ENCODE results near the gene ATXN7L1. TPM values are rescaled to one million over a fixed set of nuclear protein-coding genes. Genes with fewer than 3 reads are reported as not detected.

Gene ATXN7L1
- total and polyA plus RNA-seq, 7 donors = 5.4 to 20.5 (median 12.8) TPM

DNA sequence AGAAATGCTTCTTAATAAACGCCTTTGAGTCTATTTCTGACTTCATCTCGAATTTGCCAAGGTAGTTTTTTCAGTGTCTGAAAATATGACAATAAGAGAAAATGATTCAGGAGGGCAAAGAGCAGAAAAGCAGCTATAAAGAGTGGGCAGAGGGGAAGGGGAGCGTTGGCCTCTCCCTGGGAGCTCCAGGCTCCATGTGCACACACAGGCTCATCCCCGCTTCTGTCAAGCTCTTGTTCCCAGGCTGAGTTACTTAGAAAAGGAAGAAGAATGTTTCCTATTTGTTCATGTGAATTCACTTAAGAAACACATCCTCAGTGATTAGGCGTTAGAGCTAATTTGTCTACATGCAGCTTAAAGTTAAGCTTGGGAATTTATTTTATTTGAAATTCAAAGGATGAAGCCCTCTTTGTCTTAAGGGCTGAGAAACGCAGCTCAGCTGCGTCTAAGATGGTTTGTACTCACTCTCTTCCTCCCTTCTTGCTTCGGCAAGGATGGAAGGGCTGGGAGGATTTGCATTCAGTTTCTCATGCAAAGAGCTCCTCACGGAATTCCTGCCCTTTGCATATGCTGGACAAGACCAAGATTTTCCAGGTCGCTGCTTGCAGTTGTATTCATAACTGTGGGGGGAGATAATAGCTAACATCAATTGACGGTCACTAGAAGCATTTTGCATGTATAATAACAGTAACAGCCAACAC lies 29.0 kb upstream of the ATXN7L1 start:
- TF ChIP-seq POLR2AphosphoS5 (IDR thresholded peaks at IDR 0.05) (no peak), EP300 (IDR thresholded peaks at IDR 0.05) (no peak), POLR2A (IDR thresholded peaks at IDR 0.05) (no peak)
- TF ChIP-seq, protein P1, sequence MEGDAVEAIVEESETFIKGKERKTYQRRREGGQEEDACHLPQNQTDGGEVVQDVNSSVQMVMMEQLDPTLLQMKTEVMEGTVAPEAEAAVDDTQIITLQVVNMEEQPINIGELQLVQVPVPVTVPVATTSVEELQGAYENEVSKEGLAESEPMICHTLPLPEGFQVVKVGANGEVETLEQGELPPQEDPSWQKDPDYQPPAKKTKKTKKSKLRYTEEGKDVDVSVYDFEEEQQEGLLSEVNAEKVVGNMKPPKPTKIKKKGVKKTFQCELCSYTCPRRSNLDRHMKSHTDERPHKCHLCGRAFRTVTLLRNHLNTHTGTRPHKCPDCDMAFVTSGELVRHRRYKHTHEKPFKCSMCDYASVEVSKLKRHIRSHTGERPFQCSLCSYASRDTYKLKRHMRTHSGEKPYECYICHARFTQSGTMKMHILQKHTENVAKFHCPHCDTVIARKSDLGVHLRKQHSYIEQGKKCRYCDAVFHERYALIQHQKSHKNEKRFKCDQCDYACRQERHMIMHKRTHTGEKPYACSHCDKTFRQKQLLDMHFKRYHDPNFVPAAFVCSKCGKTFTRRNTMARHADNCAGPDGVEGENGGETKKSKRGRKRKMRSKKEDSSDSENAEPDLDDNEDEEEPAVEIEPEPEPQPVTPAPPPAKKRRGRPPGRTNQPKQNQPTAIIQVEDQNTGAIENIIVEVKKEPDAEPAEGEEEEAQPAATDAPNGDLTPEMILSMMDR (IDR thresholded peaks at IDR 0.05) = no peak
- peaks cover 0 to 28% (median 21%) of the 10 kb centered on the region in 4 donors for H3K4me1 ChIP-seq
- intact Hi-C loops (cut with DNase I) = no loop called here
- H3K27me3 ChIP-seq = no peaks in the 10 kb centered on the region
- WGBS, 2 donors = 80 to 84% methylated on average over 11 of the region's 11 CpGs
- peaks cover 0 to 4% (median 0%) of the 10 kb centered on the region in 4 donors for H3K36me3 ChIP-seq
- H3K9me3 ChIP-seq = no peaks in the 10 kb centered on the region
- H3K27ac ChIP-seq = no peak overlapping the region
- no peak for DNase-seq
- H3K4me3 ChIP-seq = no peak overlapping the region

DNA sequence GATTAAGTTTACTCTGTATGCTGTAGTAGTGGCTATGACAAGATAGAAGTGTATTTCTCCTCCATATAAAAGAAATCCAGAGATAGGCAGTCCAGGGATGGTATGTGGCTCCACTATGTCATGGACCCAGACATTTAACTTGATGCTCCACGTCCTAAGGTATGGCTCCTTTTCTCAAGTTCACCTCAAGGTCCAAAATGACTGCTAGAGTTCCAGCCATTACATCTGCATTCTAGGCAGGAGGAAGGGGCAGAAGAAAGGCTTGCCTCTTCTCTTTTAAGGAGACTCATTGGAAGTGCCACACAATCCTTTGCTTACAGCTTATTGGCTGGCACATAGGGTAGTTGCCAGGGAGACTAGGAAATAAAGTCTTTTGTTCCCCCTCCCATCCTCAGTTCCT lies 27.7 kb upstream of the ATXN7L1 start:
- Histone ChIP-seq H3K27me3 (no peaks in the 10 kb centered on the region), H3K27ac (no peak overlapping the region), H3K9me3 (no peaks in the 10 kb centered on the region), H3K4me3 (no peak overlapping the region), H3K4me1 (peaks cover 0 to 28% (median 21%) of the 10 kb centered on the region in 4 donors), H3K36me3 (no peaks in the 10 kb centered on the region)
- DNase-seq = no peak
- intact Hi-C loops (cut with DNase I) = no loop called here
- 95 to 96% methylated on average over 1 of the region's 1 CpG for WGBS, 2 donors
- no peak for TF ChIP-seq EP300 (IDR thresholded peaks at IDR 0.05)
- TF ChIP-seq, protein P1 (IDR thresholded peaks at IDR 0.05) = no peak
- no peak for TF ChIP-seq POLR2A (IDR thresholded peaks at IDR 0.05)
- no peak for TF ChIP-seq POLR2AphosphoS5 (IDR thresholded peaks at IDR 0.05)

DNA sequence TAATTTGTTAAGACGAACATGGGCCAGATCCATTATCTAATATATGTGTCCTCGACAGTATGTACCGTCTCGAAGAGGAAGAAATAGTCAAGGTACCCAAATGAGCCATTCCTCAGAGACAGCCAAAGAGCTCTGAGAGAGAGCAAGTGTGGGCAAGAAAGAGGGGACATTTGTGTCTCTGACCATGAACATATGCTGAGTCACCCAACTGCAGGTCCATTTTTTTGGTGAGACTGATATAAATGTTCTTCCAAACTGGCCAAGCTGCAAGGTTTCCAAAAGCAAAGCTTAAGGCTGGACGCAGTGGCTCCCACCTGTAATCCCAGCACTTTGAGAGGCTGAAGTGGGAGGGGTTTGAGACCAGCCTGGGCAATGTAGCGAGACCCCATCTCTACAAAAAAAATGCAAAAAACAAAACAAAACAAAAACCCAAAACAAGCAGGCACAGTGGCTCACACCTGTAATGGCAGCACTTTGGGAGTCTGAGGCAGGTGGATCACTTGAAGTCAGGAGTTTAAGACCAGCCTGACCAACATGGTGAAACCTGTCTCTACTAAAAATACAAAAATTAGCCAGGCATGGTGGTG lies 26.0 kb upstream of the ATXN7L1 start:
- Histone ChIP-seq H3K4me1 (peaks cover 0 to 27% (median 19%) of the 10 kb centered on the region in 4 donors), H3K9me3 (no peaks in the 10 kb centered on the region), H3K36me3 (no peaks in the 10 kb centered on the region), H3K4me3 (no peak overlapping the region), H3K27ac (no peak overlapping the region), H3K27me3 (no peaks in the 10 kb centered on the region)
- intact Hi-C loops (cut with DNase I) = no loop called here
- WGBS, 2 donors = 97 to 98% methylated on average over 6 of the region's 6 CpGs
- DNase-seq = no peak
- TF ChIP-seq, protein P1 (IDR thresholded peaks at IDR 0.05) = no peak
- TF ChIP-seq EP300 (IDR thresholded peaks at IDR 0.05) (no peak), POLR2AphosphoS5 (IDR thresholded peaks at IDR 0.05) (no peak), POLR2A (IDR thresholded peaks at IDR 0.05) (no peak)

DNA sequence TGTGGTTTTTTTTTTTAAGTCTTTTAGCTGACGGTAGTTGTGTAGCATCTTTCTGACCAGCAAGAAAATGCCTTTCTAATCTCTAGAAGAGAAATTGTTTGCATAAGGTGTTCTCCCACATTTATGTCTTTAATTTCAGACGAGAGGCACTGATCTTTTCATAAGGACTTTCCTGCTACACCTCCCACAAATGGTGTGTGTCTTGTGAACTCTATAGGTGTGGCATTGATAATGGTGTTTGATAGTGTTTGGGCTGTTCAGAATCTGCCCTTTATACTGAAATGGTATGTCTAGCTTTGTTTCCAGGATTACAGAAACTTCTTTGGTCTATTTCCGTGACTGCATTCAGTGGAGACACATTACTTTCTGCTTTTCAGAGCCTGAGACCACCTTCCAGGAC lies 21.6 kb upstream of the ATXN7L1 start:
- no peak for DNase-seq
- 23 to 71% methylated on average over 3 of the region's 3 CpGs for WGBS, 2 donors
- intact Hi-C loops (cut with DNase I) = no loop called here
- H3K4me3 ChIP-seq = no peak overlapping the region
- H3K27me3 ChIP-seq = no peaks in the 10 kb centered on the region
- no peaks in the 10 kb centered on the region for H3K36me3 ChIP-seq
- no peaks in the 10 kb centered on the region for H3K9me3 ChIP-seq
- H3K4me1 ChIP-seq = peaks cover 0 to 21% (median 10%) of the 10 kb centered on the region in 4 donors
- TF ChIP-seq, protein P1 (IDR thresholded peaks at IDR 0.05) = no peak
- no peak for TF ChIP-seq POLR2AphosphoS5 (IDR thresholded peaks at IDR 0.05)
- TF ChIP-seq EP300 (IDR thresholded peaks at IDR 0.05) = no peak
- TF ChIP-seq POLR2A (IDR thresholded peaks at IDR 0.05) = no peak
- H3K27ac ChIP-seq = no peak overlapping the region
